ENCODE measurements around the gene GJB4. TPM values are rescaled to one million over a fixed set of nuclear protein-coding genes. Genes with fewer than 3 reads are reported as not detected.
"Not testable (repeated sequence)": the region's sequence is repeated elsewhere in the genome, so short reads cannot be mapped to it uniquely, and the experiment has no call there.

Gene GJB4
- total RNA-seq, result not detected
- long read RNA-seq, result 0 reads

GRCh38 chr1:34759503-34760357, at the start of gene GJB4:
TSS of gene GJB4 (plus strand) at chr1:34759740. CDS start at chr1:34761255, 1,515 bp downstream.
- DNase-seq (no peak), ATAC-seq (no peak)
- intact Hi-C loops (cut with micrococcal nuclease), result no loop called here

- intact Hi-C loops (cut with micrococcal nuclease), result no loop called here
- ATAC-seq (no peak), DNase-seq (no peak)
These were observed 48.7 kb upstream of the GJB4 start for GRCh38 chr1:34710812-34711211.

- ATAC-seq, result no peak
- DNase-seq, result no peak
- intact Hi-C loops (cut with micrococcal nuclease), result no loop called here
These were observed 48.1 kb upstream of the GJB4 start for GRCh38 chr1:34711485-34711884.

GRCh38 chr1:34712007-34712688, 47.4 kb upstream of the GJB4 start:
- DNase-seq (no peak), ATAC-seq (peak; percentile 33)
- intact Hi-C loops (cut with micrococcal nuclease), result no loop called here

- intact Hi-C loops (cut with micrococcal nuclease), result no loop called here
- ATAC-seq, result no peak
- no peak for DNase-seq
These were observed 46.1 kb upstream of the GJB4 start for GRCh38 chr1:34713443-34713842.

GRCh38 chr1:34714386-34714785, 45.2 kb upstream of the GJB4 start:
- no peak for DNase-seq
- intact Hi-C loops (cut with micrococcal nuclease), result no loop called here
- no peak for ATAC-seq

GRCh38 chr1:34715139-34715538, 44.4 kb upstream of the GJB4 start:
- ATAC-seq (no peak), DNase-seq (no peak)
- intact Hi-C loops (cut with micrococcal nuclease), result no loop called here

GRCh38 chr1:34721241-34721640, 38.3 kb upstream of the GJB4 start:
- no peak for ATAC-seq
- DNase-seq, result no peak
- intact Hi-C loops (cut with micrococcal nuclease), result no loop called here

GRCh38 chr1:34721646-34722355, 37.7 kb upstream of the GJB4 start:
- intact Hi-C loops (cut with micrococcal nuclease), result no loop called here
- no peak for ATAC-seq
- no peak for DNase-seq

- no peak for DNase-seq
- intact Hi-C loops (cut with micrococcal nuclease), result no loop called here
- ATAC-seq, result no peak
These were observed 32.7 kb upstream of the GJB4 start for GRCh38 chr1:34726861-34727260.

GRCh38 chr1:34730485-34730884, 29.1 kb upstream of the GJB4 start:
- ATAC-seq (no peak), DNase-seq (no peak)
- intact Hi-C loops (cut with micrococcal nuclease), result no loop called here

- not testable (repeated sequence) for ATAC-seq
These were observed 26.7 kb upstream of the GJB4 start for GRCh38 chr1:34732831-34733230.

GRCh38 chr1:34736692-34737091, 22.8 kb upstream of the GJB4 start:
- DNase-seq, result no peak
- intact Hi-C loops (cut with micrococcal nuclease), result no loop called here
- ATAC-seq, result no peak

More at GRCh38 chr1:34732831-34733230, 26.7 kb upstream of the GJB4 start:
- DNase-seq; intact Hi-C loops (cut with micrococcal nuclease): not testable (repeated sequence)

- ATAC-seq; intact Hi-C loops (cut with micrococcal nuclease); DNase-seq: not testable (repeated sequence)
These were observed 22.3 kb upstream of the GJB4 start for GRCh38 chr1:34737236-34737635.

- intact Hi-C loops (cut with micrococcal nuclease), result no loop called here
- DNase-seq, result no peak
- no peak for ATAC-seq
These were observed 19.9 kb upstream of the GJB4 start for GRCh38 chr1:34739613-34740012.

- intact Hi-C loops (cut with micrococcal nuclease), result no loop called here
- no peak for ATAC-seq
- no peak for DNase-seq
These were observed 19.2 kb upstream of the GJB4 start for GRCh38 chr1:34740161-34740868.

GRCh38 chr1:34742667-34743270, 16.8 kb upstream of the GJB4 start:
- intact Hi-C loops (cut with micrococcal nuclease), result no loop called here
- peak; percentile 87 for DNase-seq
- peak; percentile 95 for ATAC-seq

- no peak for ATAC-seq
- intact Hi-C loops (cut with micrococcal nuclease), result no loop called here
- DNase-seq, result no peak
These were observed 15.8 kb upstream of the GJB4 start for GRCh38 chr1:34743775-34744174.

GRCh38 chr1:34744851-34745250, 14.7 kb upstream of the GJB4 start:
- ATAC-seq, result no peak
- intact Hi-C loops (cut with micrococcal nuclease), result loop anchor here (5.0 kb wide), 1 partner anchor 633 kb away; no protein-coding TSS in a partner anchor
- no peak for DNase-seq

Measured in left ventricle myocardium superior (tissue), 1 donor.